Putamen (tissue), 1 donor: ENCODE measurements around the gene STAM2.
"Not testable (repeated sequence)": the region's sequence is repeated elsewhere in the genome, so short reads cannot be mapped to it uniquely, and the experiment has no call there.

Experiments used
- DNase-seq: peaks from one replicate; pipeline ENCODE4 v3.0.0-alpha.2; 2016; ENCODE audit warnings: low spot score

The STAM2 gene

GRCh38 chr2:152172201-152172785, 3.3 kb downstream of the STAM2 start:
- not testable (repeated sequence) for DNase-seq

DNA sequence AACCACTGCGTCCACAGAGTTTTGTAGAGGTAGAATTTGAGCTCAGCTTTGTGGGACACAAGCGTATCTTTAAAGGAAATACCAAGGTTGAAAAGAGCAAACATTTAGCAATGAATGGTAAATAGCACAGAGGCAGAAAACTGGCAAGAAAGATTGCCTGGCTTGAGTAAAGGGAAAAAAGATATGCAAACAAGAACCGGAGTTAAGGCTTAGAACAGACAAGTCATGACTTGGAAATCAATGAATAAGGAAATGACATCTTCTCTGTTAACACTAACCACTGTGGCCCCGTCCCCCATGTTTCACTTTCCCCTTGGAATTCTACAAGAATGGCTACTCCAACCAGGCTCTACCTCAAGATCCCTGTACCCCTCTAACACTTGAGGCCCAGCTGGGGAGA, 3.8 kb downstream of the STAM2 start:
- DNase-seq, result no peak

DNA sequence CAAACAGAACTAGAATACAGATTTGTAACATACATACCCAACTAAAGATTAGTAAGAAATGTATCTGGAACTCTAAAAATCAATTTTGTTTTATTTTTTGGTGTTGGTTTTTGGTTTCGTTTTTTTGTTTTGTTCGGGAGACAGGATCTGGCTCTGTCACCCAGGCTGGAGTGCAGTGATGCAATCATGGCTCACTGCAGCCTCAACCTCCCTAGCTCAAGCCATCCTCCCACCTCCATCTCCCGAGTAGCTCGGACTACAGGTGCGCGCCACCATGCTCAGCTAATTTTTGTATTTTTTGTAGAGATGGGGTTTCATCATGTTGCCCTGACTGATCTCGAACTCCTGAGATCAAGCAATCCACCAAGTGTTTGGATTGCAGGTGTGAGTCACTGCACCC, 6.4 kb downstream of the STAM2 start:
- DNase-seq, result not testable (repeated sequence)

GRCh38 chr2:152167470-152167869, 8.1 kb downstream of the STAM2 start:
- DNase-seq, result not testable (repeated sequence)

DNA sequence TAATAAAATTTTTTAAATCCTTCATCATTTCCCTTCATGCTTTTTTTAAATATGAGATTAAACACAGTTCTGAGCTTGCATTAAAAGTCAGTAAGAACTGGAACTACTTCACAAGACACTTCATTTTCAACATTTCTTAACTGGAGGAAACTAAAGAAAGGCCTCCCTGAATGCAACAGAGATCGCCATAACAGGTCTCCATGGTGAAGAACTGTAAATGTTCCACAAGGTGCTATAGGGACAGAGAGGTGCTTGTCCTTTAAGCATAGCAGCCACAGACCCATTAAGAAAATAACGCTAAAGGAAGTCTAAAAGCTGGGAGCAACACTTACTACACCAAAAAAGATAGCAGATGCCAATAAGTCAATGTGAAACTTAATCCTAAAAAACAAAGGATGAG, 8.5 kb downstream of the STAM2 start:
- no peak for DNase-seq

DNA sequence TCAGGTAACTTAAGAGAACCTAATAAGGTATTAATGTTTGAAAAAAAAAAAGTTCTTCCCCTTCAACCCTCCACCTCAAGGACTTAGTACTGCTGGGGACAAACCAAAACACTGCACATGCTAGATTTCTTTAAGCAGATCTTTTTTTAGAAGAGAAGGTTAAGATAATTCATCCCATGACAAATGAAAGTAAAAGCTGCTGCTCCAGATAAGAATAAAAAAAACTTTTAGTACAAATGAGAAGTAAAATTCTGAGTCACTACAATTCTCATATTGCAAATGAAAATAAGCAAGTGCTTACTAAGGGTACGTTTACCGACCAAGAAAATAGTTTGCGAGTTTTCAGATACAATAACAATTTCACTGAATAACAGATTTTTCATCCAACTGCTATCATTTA, 8.9 kb downstream of the STAM2 start:
- DNase-seq, result no peak

- DNase-seq, result no peak
Measured at GRCh38 chr2:152165780-152166179, 9.8 kb downstream of the STAM2 start.

GRCh38 chr2:152165306-152165705, 10.3 kb downstream of the STAM2 start:
- no peak for DNase-seq

- DNase-seq, result not testable (repeated sequence)
Measured at GRCh38 chr2:152163669-152164068, 11.9 kb downstream of the STAM2 start.

DNA sequence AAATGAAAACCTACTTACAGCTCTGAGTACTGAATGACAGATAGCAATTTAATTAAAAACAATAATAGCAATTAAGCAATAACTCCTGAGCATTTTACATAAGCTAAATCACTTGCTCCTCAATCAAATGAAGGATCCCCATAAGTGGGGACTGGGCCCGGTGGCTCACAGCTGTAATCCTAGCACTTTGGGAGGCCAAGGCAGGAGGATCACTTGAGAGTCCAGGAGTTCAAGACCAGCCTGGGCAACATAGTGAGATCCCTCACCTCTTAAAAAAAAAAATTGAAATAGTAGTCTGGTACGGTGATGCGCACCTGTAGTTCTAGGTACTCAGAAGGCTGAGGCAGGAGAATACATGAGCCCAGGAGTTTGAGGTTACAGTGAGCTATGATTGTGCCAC, 13.4 kb downstream of the STAM2 start:
- DNase-seq, result no peak

DNA sequence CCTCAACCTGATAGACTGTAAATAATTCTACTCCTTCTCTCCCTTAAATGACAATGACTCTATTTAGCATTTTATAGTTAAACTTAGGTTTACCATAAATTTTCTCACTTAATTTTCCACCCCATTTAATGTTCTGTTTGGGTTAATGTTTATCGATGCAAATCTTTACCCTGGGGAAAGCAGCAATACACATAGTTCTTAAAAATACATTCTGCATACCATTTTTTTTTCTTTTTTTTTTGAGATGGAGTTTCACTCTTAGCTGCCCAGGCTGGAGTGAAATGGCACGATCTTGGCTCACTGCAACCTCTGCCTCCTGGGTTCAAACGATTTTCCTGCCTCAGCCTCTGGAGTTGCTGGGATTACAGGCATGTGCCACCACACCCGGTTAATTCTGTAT, 14.0 kb downstream of the STAM2 start:
- DNase-seq, result no peak

DNA sequence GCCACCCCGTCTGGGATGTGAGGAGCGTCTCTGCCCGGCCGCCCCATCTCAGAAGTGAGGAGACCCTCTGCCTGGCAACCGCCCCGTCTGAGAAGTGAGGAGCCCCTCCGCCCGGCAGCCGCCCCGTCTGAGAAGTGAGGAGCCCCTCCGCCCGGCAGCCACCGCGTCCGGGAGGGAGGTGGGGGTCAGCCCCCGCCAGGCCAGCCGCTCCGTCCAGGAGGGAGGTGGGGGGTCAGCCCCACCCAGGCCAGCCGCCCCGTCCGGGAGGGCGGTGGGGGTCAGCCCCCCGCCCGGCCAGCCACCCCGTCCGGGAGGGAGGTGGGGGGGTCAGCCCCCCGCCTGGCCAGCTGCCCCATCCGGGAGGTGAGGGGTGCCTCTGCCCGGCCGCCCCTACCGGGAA, 15.2 kb downstream of the STAM2 start:
- DNase-seq, result not testable (repeated sequence)

GRCh38 chr2:152157253-152157652, 18.3 kb downstream of the STAM2 start:
- DNase-seq, result no peak

DNA sequence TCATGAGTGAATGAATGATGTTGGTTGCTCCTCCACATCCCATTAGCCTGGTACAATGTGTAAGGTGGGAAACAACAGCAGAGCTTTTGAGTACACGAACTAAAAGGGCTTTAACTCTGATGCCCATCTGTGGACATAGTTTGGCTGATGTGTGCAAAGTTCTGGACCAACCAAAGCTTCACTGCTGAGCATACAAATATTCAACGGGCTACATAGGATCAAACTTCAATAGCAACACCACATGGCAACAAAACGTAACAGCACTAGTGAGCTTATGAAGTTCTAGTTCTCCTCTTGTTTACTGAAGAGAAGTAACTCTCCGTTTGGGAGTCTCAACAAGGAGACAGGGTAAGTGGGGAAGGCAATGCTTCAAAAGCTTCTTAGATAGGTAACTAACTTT, 20.4 kb downstream of the STAM2 start:
- no peak for DNase-seq

DNA sequence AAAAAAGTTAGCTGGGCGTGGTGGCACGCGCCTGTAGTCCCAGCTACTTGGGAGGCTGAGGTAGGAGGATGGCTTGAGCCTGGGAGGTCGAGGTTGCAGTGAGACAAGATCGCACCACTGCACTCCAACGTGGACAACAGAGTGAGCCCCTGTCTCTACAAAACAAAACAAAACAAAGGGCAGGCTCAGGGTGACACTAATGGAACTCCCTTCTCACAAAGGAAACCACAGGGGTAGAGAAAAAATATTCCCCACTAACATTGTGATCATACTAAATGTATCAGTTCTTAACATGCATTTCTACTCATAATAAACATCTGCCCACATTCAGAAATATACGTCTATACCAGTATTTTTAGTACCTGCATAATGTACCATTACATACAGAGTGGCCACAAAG, 21.1 kb downstream of the STAM2 start:
- DNase-seq, result no peak

DNA sequence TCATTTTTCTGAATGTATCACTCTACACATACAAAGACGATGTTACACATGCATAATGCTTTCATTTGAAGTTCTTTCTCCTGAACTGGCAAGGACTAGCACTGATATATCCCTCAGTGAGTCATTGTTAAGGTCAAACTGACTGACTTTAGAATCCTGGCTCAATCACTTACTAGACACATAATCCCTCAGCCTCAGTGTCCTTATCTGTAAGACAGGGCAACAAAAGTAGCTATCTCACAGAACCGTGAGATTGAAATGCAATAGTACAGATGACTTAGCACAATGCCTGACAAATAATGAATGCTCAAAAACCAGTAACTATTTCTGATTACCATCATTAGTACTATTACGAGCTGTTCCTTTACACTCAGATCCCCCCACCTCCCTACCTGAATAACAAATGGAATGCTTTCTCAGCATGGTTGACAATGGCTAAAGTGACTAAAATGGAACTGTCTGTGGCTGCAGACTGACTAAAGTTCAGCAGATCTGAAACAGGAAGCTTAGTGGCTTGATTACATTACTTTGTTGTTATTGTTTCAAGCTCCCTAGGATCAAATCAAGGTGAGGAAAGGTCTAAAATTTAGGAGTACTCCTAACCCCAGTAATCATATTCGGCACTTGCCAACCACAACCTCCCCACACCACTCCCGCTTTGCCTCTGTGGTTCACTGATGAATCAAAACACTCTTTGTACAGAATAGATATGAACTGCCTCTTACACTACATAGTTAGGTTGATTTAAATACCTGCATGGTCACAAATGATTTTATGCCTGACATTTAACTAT, 40.9 kb downstream of the STAM2 start:
- no peak for DNase-seq

- no peak for DNase-seq
Measured at GRCh38 chr2:152132306-152132705, 43.3 kb downstream of the STAM2 start.

GRCh38 chr2:152127628-152128027, 47.9 kb downstream of the STAM2 start:
- no peak for DNase-seq

DNA sequence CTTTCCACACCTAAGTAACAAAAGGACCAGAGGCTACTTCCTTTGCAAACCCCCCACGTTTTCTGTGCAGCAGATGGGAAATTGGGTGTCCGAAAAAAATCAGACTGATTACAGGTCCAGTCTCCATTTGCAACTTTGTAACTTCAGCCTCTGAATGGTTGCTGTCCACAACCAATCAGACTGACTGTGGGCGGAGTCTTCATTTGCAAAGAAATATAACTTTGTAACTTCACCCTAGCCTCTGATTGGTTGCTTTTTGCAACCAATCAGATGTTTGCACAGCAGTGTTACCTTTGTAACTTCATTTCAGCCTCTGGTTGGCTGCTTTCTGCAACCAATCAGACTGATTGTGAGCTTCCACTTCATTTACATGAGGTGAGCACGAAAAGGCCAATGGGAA, 48.9 kb downstream of the STAM2 start:
- DNase-seq, result no peak

DNA sequence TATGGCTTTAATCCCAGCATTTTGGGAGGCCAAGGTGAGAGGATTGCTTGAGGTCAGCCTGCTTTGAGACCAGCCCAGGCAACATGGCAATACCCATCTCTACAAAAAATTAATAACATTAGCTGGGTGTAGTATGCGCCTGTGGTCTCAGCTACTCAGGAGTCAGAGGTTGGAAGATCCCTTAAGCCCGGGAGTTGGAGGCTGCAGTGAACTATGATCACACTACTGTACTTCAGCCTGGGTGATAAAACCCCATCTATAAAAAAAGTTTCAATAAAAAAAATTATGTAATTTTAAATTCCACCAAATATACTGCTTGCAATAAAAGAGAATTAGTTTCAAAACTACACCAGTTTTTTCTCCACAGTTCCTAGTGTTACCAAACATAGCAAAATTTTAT, 53.4 kb downstream of the STAM2 start:
- DNase-seq, result no peak

GRCh38 chr2:152120430-152120829, 55.1 kb downstream of the STAM2 start:
- no peak for DNase-seq

DNA sequence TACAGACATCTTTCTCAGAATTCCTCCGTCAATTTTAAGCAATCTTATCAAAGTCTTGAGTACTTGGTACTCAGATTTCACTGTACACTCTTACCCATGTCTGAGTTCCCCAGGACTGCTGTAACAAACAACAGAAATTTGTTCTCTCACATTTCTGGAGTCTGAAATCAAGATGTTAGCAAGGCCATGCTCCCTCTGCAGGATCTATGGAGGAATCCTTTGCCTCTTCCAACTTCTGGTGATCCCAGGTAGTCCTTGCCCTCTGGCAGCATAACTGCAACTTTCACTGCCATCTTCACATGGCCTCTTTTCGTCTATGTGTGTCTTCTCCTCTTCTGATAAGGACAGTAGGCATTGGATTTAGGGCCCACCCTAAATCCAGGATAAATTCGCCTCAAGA, 59.6 kb downstream of the STAM2 start:
- no peak for DNase-seq

GRCh38 chr2:152114366-152114765, 61.2 kb downstream of the STAM2 start:
- no peak for DNase-seq

DNA sequence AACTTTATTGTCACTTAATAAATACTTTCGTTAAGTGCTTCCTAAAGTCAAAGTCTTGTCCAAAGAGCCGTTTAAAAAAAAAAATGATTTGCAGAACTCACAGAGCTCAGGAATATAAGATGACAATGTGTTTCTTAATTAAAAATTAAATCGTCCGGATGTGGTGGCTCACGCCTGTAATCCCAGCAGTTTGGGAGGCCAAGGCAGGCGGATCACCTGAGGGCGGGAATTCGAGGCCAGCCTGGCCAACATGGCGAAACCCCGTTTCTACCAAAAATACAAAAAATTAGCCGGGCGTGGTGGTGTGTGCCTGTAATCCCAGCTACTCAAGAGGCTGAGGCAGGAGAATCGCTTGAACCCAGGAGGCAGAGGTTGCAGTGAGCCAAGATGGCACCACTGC, 68.4 kb downstream of the STAM2 start:
- DNase-seq, result not testable (repeated sequence)
